Activated CD4-positive, CD25-positive, alpha-beta regulatory T cell treated with anti-CD3 and anti-CD28 coated beads, Interleukin-2, amount 50 U/mL, for 24 hours (primary cell): ENCODE measurements around the gene ASPHD2.

ENCODE experiments used
- ATAC-seq, 2 donors: fragments of 150-1000 bp; cut with Tn5 transposase; one replicate each; pipeline ENCODE4 v1.10.0; 2021; ENCODE audit warnings: mild to moderate bottlenecking in 1 of 2, moderate library complexity in 1 of 2

ASPHD2 gene

GRCh38 chr22:26446808-26447515 is 17.9 kb downstream of the ASPHD2 start:
- no peak for ATAC-seq

- no peak for ATAC-seq
Measured at GRCh38 chr22:26447584-26448329, 18.7 kb downstream of the ASPHD2 start.

DNA sequence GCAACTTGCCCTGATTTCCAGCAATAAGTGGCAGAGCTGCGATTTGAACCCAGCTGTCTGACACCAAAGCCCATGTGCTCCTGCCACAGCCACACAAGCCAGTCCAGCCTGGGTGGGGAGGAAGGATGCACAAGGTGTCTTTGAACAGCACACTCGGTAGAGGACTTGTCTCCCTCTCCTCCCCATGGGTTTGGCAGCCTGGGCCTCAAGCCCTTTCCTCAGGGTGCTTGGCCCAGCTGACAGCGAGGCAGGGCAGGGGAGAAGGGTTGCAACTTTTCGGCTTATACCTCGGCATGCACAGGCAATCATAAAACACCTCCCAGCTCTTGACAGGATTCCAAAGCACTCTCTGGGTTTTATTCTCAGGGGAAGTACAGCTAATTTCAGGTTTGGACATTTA is 19.3 kb downstream of the ASPHD2 start:
- no peak for ATAC-seq

DNA sequence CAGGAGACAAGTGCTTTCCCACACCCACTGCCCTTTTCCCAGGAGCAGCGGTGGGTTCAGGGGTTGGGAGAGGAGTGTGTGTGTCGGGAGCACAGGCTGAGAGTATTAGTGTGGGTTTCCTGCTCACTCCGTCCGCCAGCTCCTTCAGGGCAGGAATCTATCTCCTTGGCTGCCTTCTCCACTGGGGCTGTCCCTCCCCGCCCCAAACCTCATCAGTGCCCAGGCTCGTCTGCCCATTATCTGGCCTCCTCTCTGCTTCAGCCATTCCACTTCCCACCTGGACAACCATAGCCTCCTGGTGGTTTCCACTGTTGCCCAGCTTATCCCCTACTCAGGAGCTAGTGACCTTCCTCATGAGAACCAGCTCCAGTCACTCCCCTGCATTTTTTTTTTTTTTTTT is 19.9 kb downstream of the ASPHD2 start:
- ATAC-seq: no peak

DNA sequence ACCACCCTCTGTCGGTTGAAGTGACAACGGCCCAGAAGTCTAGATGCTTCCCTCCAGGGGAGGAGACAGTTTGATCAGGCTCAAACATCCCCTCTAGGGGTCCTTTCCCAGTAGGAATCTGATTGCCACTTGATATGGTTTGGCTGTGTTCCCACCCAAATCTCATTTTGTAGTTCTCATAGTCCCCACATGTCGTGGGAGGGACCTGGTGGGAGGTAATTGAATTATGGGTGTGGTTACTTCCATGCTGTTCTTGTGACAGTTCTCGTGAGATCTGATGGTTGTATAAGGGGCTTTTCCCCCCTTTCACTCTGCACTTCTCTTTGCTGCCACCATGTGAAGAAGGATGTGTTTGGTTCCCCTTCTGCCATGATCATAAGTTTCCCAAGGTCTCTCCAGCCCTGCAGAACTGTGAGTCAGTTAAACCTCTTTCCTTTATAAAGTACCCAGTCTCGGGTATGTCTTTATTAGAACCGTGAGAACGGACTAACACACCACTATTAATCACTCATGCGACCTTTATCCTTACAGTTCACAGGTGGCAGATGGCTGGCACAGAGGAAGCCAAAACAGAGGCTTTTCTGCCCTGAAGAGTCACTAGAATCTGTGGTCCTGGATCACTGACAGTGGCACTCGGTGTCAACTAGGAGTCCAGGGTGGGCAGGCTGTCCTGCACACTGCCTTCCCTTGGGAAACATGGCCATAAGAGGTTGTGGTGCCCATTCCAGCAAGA is 21.6 kb downstream of the ASPHD2 start:
- no peak for ATAC-seq

DNA sequence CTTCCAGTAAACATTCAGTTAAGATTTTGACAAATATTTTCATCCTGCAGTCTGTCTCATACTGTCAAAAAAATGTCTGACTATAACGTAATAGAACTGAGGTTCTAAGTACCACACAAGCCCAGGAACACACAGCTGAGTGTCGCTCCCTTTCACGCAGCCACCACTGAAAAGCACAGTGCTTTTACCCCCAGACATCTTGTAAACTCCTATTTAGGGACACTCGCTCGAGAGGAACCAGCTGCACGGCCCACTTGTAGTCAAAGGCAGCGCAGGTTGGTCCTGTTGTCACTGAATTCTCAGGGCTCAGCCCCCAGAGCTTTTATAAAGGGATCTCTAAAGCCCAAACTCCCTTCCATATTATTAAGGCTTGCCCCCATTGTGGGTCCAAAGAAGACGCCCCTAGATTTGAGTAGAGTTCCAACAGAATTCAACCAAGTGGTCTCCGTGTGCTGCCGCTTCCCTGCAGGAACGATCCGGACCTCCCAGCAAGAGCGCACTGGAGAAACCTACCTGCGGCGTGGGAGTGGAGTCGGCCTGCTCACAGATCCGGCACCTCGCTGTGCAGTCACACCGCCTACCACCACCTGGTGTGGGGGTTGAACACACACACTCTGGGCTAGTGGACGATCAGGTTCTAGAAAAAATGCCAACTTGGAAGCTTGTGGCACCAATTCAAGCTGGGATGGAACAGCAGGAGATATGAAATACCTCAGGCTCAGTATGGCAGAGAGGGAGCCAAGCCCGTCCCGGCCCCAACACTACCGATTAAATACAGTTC is 23.4 kb downstream of the ASPHD2 start:
- no peak for ATAC-seq

GRCh38 chr22:26453216-26453615 is 24.2 kb downstream of the ASPHD2 start:
- no peak for ATAC-seq

DNA sequence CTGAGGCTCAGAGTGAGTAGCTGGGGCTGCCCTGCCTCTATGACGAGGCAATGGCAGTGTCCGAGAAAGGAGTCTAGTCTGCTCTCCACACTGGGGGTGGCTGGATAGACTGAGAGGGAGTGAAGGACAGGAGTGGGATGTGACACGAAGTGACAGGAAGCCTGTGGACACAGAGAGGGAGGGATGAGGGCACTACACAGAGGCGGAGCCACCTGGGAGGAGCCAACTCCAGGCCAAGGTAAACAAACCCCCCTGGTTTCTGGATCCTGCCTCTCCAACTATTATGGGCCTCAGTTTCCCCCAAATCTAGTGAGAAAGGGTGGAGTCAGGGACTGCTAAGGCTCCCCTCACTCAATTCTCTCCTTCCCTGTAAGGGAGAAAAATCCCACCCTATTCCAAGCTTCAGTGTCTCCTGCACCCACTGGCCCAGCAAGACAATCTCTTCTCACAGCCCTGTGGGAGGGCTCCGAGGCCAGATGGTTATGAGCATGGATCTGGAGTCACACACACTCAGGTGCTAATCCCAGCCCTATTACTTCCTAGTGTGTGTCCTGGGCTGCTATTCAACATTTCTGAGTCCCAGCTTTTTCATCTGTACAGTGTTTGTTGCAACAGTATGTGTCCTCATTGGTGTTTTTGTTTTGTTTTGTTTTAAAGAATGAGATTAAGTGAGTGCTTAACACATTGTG is 24.9 kb downstream of the ASPHD2 start:
- ATAC-seq: no peak

- no peak for ATAC-seq
Measured at GRCh38 chr22:26457661-26458272, 28.7 kb downstream of the ASPHD2 start.

DNA sequence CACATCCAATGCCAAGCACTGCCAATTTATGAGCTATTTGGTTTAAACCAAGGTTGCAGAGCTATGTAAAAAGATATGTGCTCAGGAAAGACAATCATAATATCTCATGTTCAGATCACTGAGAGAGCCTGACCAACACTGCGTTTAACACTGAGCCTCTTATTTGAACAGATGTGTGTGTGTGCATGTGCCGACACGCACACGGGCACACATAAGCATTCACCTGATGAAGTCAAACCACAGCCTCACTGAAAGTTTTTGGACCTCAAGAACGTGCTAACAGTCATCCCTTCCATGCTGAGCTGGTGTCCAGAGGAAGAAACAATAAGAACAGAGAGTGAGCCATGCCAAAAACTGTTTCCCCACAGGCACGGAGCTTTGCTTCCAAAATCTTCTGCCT is 31.1 kb downstream of the ASPHD2 start:
- ATAC-seq: no peak

DNA sequence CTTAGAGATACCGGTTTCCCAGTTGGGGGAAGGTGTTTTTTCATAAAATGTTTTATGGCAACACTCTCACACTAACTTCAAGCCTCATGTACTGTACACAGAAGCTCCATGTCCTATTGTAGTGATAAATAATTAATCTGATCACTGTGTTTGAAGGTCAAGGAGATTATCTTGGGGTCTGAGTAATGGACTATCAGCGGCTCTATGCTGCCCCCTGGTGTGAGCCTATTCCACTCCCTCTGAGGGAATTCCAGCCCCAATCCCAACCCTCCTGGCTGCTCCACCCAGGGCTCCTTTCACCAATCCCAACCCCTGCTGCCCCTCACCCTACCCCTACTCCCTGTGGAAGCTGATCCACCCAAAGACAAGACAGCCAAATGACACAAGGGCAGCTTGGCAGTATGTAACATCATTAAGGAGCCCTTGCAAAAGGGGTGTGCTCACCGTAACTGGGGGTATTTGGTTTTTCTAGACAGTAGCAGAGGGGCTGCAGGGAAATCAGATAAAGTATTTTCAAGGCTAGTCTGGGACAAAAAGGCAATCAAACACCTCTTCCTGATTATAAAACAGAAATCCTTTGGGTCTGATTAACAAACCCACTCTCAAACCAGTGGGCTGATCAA is 32.2 kb downstream of the ASPHD2 start:
- peak in 1 of 2 donors; percentile 30 for ATAC-seq

GRCh38 chr22:26462051-26462450 is 33.0 kb downstream of the ASPHD2 start:
- no peak for ATAC-seq

GRCh38 chr22:26462641-26463040 is 33.6 kb downstream of the ASPHD2 start:
- no peak for ATAC-seq

DNA sequence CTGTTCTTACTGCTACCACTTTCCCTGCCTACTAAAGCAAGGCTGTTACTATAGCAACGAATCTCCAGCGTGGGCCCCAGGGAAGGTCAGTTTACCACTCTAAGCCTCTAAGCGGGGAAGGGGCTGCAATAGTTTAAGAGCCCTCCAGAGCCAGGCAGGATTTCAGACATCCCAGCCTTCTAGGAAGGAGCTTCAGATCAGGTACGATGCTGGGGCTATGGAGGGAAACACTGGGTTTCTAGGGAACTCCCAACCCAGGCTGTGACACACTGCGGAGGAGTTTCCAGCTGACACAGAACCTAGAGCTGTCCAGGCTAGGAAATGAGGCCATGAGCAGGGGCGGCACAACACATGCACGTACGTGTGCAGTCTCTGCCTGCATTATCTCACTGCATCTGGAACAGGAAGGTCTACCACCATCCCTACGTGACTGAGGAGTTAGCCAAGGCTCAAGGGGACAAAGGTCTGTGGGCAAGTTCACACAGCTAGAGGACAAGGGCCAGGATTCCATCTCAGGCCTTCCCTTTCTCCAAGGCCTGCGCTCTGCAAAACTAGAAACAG is 34.1 kb downstream of the ASPHD2 start:
- ATAC-seq: no peak

DNA sequence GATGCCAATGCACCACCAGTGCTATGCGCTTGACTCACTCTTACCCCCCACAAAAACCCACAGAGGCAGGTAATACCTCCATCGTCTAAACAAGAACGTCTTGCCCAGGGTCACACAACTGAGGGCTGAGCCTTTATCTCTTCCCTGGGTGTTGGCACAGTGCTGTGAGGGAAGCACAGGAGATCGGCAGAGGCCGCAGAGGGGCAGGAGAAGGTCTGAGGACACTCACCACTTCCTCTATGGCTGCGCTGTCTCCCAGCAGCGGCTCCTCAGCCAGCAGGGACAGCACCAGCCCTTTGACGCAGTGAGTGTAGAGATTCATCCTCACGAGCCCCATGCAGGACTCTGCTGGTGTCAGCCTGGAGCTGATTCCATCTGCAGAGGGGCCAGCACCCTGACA is 34.6 kb downstream of the ASPHD2 start:
- ATAC-seq: no peak

DNA sequence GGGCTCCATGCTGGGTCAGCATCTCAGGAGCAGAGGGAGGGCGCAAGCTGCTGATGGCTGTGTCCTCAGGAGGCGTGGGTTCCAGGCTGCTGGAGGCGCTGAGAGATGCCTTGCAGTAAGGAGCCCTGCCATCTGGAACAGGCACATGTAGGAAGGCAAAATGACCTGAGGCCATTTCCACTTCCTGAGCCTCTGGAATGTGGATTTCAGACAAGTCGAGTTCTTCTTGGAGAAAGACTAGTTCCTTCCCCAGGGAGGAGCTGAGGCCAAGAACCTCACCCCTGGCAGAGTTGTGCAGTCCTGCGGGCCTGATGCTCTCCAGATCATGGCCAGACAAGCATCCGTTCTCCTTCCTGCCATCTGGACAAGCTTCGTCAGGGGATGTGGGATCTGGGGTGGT is 35.3 kb downstream of the ASPHD2 start:
- no peak for ATAC-seq

DNA sequence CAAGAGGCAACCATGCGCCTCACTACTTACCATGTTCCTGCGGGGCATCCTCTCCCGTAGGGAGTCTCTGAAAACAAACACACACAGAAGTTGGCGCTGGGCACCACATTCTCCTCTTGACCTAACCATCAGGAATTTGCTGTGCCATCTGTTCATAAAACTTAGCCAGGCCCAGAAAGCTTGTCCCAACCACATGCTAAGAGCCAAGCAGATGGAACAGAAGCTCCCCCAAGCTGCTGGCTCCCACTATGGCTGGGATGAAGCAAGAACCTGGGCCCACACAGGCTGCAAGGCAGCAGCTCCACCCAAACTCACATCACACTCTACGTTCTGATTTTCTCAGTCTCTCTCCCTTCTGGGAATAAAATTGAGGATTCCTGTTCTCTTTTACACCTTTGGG is 37.1 kb downstream of the ASPHD2 start:
- no peak for ATAC-seq

DNA sequence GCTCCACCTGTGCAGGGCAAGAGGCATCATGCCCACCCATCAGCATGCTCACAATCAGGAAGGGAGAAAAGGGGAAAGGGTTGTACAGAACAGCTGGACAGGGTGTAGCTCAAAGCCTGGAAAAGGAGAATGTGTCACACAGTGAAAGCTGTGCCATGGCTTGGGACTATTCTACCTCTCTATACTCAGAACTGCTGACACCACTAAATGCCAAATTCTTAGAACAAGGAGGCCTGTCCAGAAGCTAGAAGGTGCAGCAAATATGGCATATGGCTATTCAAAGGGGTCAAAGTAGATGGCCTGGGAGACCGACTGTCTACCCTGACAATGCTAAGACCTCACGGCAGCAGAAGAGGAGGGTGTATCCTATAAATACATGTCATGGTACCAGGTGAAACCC is 41.7 kb downstream of the ASPHD2 start:
- ATAC-seq: no peak

DNA sequence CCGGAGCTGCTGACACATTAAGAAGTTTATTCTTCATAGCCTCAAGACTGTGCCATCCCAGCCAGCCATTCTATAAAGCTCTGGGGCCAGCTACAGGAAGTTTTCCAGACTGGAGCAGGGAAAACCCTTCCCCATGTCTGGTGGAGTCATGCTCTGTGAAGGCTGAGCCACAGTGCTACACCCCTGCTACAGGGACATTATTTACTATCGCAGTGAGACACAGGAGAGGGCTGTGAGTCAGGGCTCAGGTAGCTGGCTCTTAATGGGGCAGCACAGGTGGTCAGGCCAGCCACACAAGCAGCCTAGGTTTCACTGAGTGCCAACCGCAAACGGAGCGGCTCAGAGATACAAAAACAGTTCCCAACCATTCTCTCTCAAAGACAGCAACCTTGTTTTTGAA is 42.5 kb downstream of the ASPHD2 start:
- no peak for ATAC-seq

DNA sequence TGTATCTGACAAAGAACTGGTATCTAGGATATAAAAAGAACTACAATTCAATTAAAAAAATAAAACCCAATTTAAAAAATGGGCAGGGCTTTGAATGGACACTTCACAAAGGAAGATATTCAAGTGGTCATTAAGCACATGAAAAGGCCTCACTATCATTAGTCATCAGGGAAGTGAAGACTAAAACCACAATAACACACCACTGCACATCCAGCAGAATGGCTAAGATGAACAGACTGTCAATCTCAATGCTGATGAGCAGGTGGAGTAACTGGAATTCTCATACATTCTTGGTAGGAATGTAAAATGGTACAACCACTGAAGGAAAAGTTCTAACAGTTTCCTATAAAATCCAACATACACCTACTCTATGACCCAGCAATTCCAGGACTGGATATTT is 45.6 kb downstream of the ASPHD2 start:
- no peak for ATAC-seq

DNA sequence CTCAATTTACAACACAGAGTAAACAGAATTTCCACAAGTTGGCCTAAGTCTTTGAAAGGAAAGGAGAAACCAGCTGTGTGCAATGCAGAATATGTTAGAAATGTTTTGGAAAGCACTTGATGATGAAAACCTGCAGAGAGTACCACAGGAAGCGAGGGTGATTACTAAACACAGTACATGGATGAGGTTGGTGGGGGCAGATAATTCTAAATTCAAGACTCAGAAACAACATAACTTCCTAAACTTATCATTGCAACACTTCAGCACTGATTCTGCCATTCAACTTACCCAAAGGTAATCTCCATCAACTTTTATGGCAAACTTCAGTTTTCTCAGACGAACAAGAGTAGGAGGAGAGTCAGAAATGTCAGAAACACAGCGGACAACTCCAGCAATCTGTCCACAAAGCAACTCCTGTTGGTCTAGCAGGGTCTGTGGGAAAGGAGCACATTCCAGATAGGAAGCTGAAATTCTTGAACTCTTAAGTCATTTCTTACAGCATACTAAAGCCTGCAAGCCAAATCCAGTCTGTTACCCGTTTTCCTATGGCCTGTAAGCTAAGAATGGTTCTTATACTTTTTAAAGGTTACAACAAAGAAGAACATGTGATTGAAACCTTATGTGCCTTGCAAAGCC is 47.8 kb downstream of the ASPHD2 start:
- no peak for ATAC-seq
